CD4-positive, alpha-beta T cell treated with Interleukin-21 for 1 hour (primary cell): ENCODE measurements around the gene SETD9.

Experiments used
- DNase-seq: peaks from one replicate; pipeline ENCODE4 v3.0.0-alpha.2; 2020

Gene SETD9

GRCh38 chr5:56938858-56939257 is 29.5 kb downstream of the SETD9 start:
- no peak for DNase-seq

GRCh38 chr5:56941981-56942380 is 32.6 kb downstream of the SETD9 start:
- no peak for DNase-seq

- DNase-seq = no peak
Observed at GRCh38 chr5:56947052-56947451, 37.7 kb downstream of the SETD9 start.

- peak; percentile 47 for DNase-seq
Observed at GRCh38 chr5:56950626-56951125, 41.3 kb downstream of the SETD9 start.

- DNase-seq = peak; percentile 10
Observed at GRCh38 chr5:56951126-56951945, 41.9 kb downstream of the SETD9 start.

GRCh38 chr5:56951946-56952691 is 42.7 kb downstream of the SETD9 start, which contains the start of gene MIER3:
MIER3 (minus strand) TSS chr5:56952123; CDS start chr5:56952102, 21 bp downstream.
- DNase-seq = peak; percentile 81

- no peak for DNase-seq
Observed at GRCh38 chr5:56954262-56954661, 44.9 kb downstream of the SETD9 start.

- DNase-seq = no peak
Observed at GRCh38 chr5:56958595-56958994, 49.2 kb downstream of the SETD9 start.

- DNase-seq = no peak
Observed at GRCh38 chr5:56959326-56959725, 49.9 kb downstream of the SETD9 start.

- DNase-seq = no peak
Observed at GRCh38 chr5:56961746-56962145, 52.4 kb downstream of the SETD9 start.

GRCh38 chr5:56962286-56962685 is 52.9 kb downstream of the SETD9 start:
- no peak for DNase-seq

GRCh38 chr5:56963246-56963645 is 53.9 kb downstream of the SETD9 start:
- no peak for DNase-seq

GRCh38 chr5:56964173-56964572 is 54.8 kb downstream of the SETD9 start:
- DNase-seq = no peak
